GM19023 (cell line): ENCODE data around the gene OLIG2.

ENCODE experiments used
- ATAC-seq: cut with Tn5 transposase; IDR thresholded peaks from one replicate; pipeline ENCODE4 v1.9.1; 2021; ENCODE audit warnings: mild to moderate bottlenecking, moderate library complexity; ENCODE audit not compliant: unreplicated experiment

The OLIG2 gene

GRCh38 chr21:33032434-33033047, 6.8 kb downstream of the OLIG2 start:
- ATAC-seq = no peak

- ATAC-seq = no peak
These were observed 7.6 kb downstream of the OLIG2 start for GRCh38 chr21:33033094-33033951.

- ATAC-seq = no peak
These were observed 8.3 kb downstream of the OLIG2 start for GRCh38 chr21:33033961-33034413.

- no peak for ATAC-seq
These were observed 9.4 kb downstream of the OLIG2 start for GRCh38 chr21:33035147-33035546.

- no peak for ATAC-seq
These were observed 10.9 kb downstream of the OLIG2 start for GRCh38 chr21:33036430-33037162.

- no peak for ATAC-seq
These were observed 11.8 kb downstream of the OLIG2 start for GRCh38 chr21:33037501-33037900.

- no peak for ATAC-seq
These were observed 13.8 kb downstream of the OLIG2 start for GRCh38 chr21:33039536-33039935.

GRCh38 chr21:33040215-33040614, 14.5 kb downstream of the OLIG2 start:
- ATAC-seq = no peak

- no peak for ATAC-seq
These were observed 16.2 kb downstream of the OLIG2 start for GRCh38 chr21:33041981-33042380.

- no peak for ATAC-seq
These were observed 17.1 kb downstream of the OLIG2 start for GRCh38 chr21:33042812-33043211.

- no peak for ATAC-seq
These were observed 20.7 kb downstream of the OLIG2 start for GRCh38 chr21:33046455-33046854.

- no peak for ATAC-seq
These were observed 21.5 kb downstream of the OLIG2 start for GRCh38 chr21:33047231-33047630.

- ATAC-seq = no peak
These were observed 26.2 kb downstream of the OLIG2 start for GRCh38 chr21:33051925-33052324.

GRCh38 chr21:33053951-33054350, 28.2 kb downstream of the OLIG2 start:
- no peak for ATAC-seq

GRCh38 chr21:33055991-33056390, 30.3 kb downstream of the OLIG2 start:
- ATAC-seq = no peak

- no peak for ATAC-seq
These were observed 31.7 kb downstream of the OLIG2 start for GRCh38 chr21:33057385-33057940.

- no peak for ATAC-seq
These were observed 32.8 kb downstream of the OLIG2 start for GRCh38 chr21:33058527-33058926.

GRCh38 chr21:33058957-33059356, 33.2 kb downstream of the OLIG2 start:
- ATAC-seq = no peak

- no peak for ATAC-seq
These were observed 33.7 kb downstream of the OLIG2 start for GRCh38 chr21:33059380-33059841.

- no peak for ATAC-seq
These were observed 35.5 kb downstream of the OLIG2 start for GRCh38 chr21:33061233-33061632.

GRCh38 chr21:33063375-33063883, 37.7 kb downstream of the OLIG2 start:
- no peak for ATAC-seq
